SK-N-SH (cell line): ENCODE results near the gene CLEC2D. TPM values are rescaled to one million over a fixed set of nuclear protein-coding genes. Genes with fewer than 3 reads are reported as not detected.

Source experiments
- CTCF ChIA-PET: fragments of 300-600, 350-600 bp; formaldehyde crosslinking; extraction: SDS; loops from one replicate; lab custom pipeline; 2021; lab: Yijun Ruan, JAX
- POLR2A ChIA-PET: fragments of 350-600 bp; sonication (Branson Sonifier 250); formaldehyde crosslinking; extraction: SDS; loops from one replicate; lab custom pipeline; 2020; ENCODE audit warnings: antibody characterized with exemption, inconsistent platforms; lab: Yijun Ruan, JAX
- DNase-seq: peaks from one replicate; pipeline ENCODE4 v3.0.0; 2012
- H2AFZ ChIP-seq: fragments of 200-600 bp; sonication (generic); 2 replicates; pipeline ENCODE4 v1.8.1; 2016; ENCODE audit warnings: antibody characterized with exemption, mild to moderate bottlenecking, low read depth
- H3F3A ChIP-seq: fragments of 200-600 bp; sonication (generic); replicated peaks from 2 replicates; pipeline ENCODE3; 2016; ENCODE audit warnings: antibody characterized with exemption, mild to moderate bottlenecking; ENCODE audit not compliant: insufficient read depth
- H3K27ac ChIP-seq, 2 experiments: fragments of 200-500 bp in 1 of 2; fragments of 200-600 bp in 1 of 2; sonication (Bioruptor generic) in 1 of 2; sonication (generic), shearing (Covaris generic) in 1 of 2; 2 replicates each; pipeline versions ENCODE4 v1.5.1 to v1.6.1; 2014 to 2016; ENCODE audit warnings: low read depth in 2 of 2, inconsistent platforms in 1 of 2, low read length in 1 of 2, mild to moderate bottlenecking in 1 of 2, mixed read lengths in 1 of 2
- H3K27me3 ChIP-seq: fragments of 200-600 bp; sonication (generic), shearing (Covaris generic); 2 replicates; pipeline ENCODE4 v1.6.1; 2016; ENCODE audit warnings: mixed run types; ENCODE audit not compliant: insufficient read depth
- H3K36me3 ChIP-seq, 2 experiments: fragments of 200-500 bp in 1 of 2; fragments of 200-600 bp in 1 of 2; sonication (Bioruptor generic) in 1 of 2; sonication (generic) in 1 of 2; replicated peaks in 1 of 2; 2 replicates each; pipeline versions ENCODE3 to v1.5.1; 2014 to 2016; ENCODE audit warnings: low read length in 1 of 2, mild to moderate bottlenecking in 1 of 2; ENCODE audit not compliant: insufficient read depth in 2 of 2, control insufficient read depth in 1 of 2
- H3K4me1 ChIP-seq, 2 experiments: fragments of 200-500 bp in 1 of 2; fragments of 200-600 bp in 1 of 2; sonication (Bioruptor generic) in 1 of 2; sonication (generic), shearing (Covaris generic) in 1 of 2; 2 replicates each; pipeline versions ENCODE4 v1.5.1 to v1.6.1; 2014 to 2016; ENCODE audit warnings: low read depth in 1 of 2, low read length in 1 of 2, mixed run types in 1 of 2; ENCODE audit not compliant: insufficient read depth in 2 of 2, control insufficient read depth in 1 of 2
- H3K4me2 ChIP-seq: fragments of 200-600 bp; sonication (generic), shearing (Covaris generic); 2 replicates; pipeline ENCODE4 v1.6.1; 2017; ENCODE audit warnings: mixed run types
- H3K4me3 ChIP-seq, 2 experiments: fragments of 200-500 bp in 1 of 2; fragments of 200-600 bp in 1 of 2; sonication (Bioruptor generic) in 1 of 2; sonication (generic), shearing (Covaris generic) in 1 of 2; 2 replicates each; pipeline versions ENCODE4 v1.5.1 to v1.8.1; 2014 to 2016; ENCODE audit warnings: low read depth in 2 of 2, inconsistent platforms in 1 of 2, low read length in 1 of 2, mild to moderate bottlenecking in 1 of 2, mixed read lengths in 1 of 2, moderate library complexity in 1 of 2
- H3K79me2 ChIP-seq: fragments of 200-600 bp; sonication (generic); 2 replicates; pipeline ENCODE4 v1.8.1; 2017; ENCODE audit warnings: mild to moderate bottlenecking; ENCODE audit not compliant: insufficient read depth
- H3K9ac ChIP-seq: fragments of 200-600 bp; sonication (generic); 2 replicates; pipeline ENCODE4 v1.6.1; 2017; ENCODE audit warnings: mixed run types
- H3K9me2 ChIP-seq: fragments of 200-600 bp; sonication (generic); 2 replicates; pipeline ENCODE4 v1.6.1; 2017; ENCODE audit warnings: mixed run types
- H3K9me3 ChIP-seq: fragments of 200-600 bp; sonication (generic); 2 replicates; pipeline ENCODE4 v1.6.1; 2017; ENCODE audit warnings: mixed run types, mild to moderate bottlenecking, moderate library complexity
- H4K20me1 ChIP-seq: fragments of 200-600 bp; sonication (generic); 2 replicates; pipeline ENCODE4 v1.6.1; 2017; ENCODE audit warnings: mild to moderate bottlenecking, mixed run types; ENCODE audit not compliant: insufficient read depth
- FOXM1 ChIP-seq: IDR thresholded peaks from 2 replicates; pipeline ENCODE4 v1.4.0; 2012; ENCODE audit warnings: low read depth, mild to moderate bottlenecking
- GABPA ChIP-seq: IDR thresholded peaks from 2 replicates; pipeline ENCODE4 v1.4.0; 2012; ENCODE audit warnings: low read depth, mild to moderate bottlenecking
- JUND ChIP-seq: IDR thresholded peaks from 2 replicates; pipeline ENCODE4 v1.4.0; 2012
- MEF2A ChIP-seq: IDR thresholded peaks from 2 replicates; pipeline ENCODE4 v1.4.0; 2012; ENCODE audit warnings: low read depth, borderline replicate concordance
- NFIC ChIP-seq: IDR thresholded peaks from 2 replicates; pipeline ENCODE4 v1.4.0; 2012; ENCODE audit warnings: borderline replicate concordance
- RFX5 ChIP-seq: IDR thresholded peaks from 2 replicates; pipeline ENCODE4 v1.6.1; 2012; ENCODE audit warnings: mild to moderate bottlenecking, improper control_type of control experiment, low read length
- SMC3 ChIP-seq: IDR thresholded peaks from 2 replicates; pipeline ENCODE4 v1.6.1; 2012; ENCODE audit warnings: low read depth, low read length, improper control_type of control experiment
- TCF12 ChIP-seq: IDR thresholded peaks from 2 replicates; pipeline ENCODE4 v1.4.0; 2012
- YY1 ChIP-seq: IDR thresholded peaks from 2 replicates; pipeline ENCODE4 v1.4.0; 2012; ENCODE audit warnings: low read depth, mild to moderate bottlenecking
- polyA plus RNA-seq, 3 experiments: library from polyadenylated mRNA; depleted of rRNA; stranded (reverse); fragments of >200 nt; gene quantifications; 2 replicates each; pipeline ENCODE4 v1.2.3, GENCODE V29; 2012
- TF ChIP-seq, protein P1 (sequence below): fragments of 150-350 bp; IDR thresholded peaks from 2 replicates; pipeline ENCODE4 v1.6.1; 2017; ENCODE audit warnings: antibody characterized with exemption, low read length, low read depth, borderline replicate concordance
- TF ChIP-seq, protein P2 (sequence below): IDR thresholded peaks from 2 replicates; pipeline ENCODE4 v1.6.1; 2012; ENCODE audit warnings: mild to moderate bottlenecking, low read depth, low read length, moderate library complexity
- TF ChIP-seq, protein P3 (sequence below): fragments of 200-600 bp; sonication (generic); IDR thresholded peaks from 2 replicates; pipeline ENCODE4 v1.6.1; 2017; ENCODE audit warnings: antibody characterized with exemption, mild to moderate bottlenecking, moderate library complexity

CLEC2D gene
- polyA plus RNA-seq, 1 of the 3 experiments (the other 2 are of a cell fraction), result 0.81 TPM

DNA sequence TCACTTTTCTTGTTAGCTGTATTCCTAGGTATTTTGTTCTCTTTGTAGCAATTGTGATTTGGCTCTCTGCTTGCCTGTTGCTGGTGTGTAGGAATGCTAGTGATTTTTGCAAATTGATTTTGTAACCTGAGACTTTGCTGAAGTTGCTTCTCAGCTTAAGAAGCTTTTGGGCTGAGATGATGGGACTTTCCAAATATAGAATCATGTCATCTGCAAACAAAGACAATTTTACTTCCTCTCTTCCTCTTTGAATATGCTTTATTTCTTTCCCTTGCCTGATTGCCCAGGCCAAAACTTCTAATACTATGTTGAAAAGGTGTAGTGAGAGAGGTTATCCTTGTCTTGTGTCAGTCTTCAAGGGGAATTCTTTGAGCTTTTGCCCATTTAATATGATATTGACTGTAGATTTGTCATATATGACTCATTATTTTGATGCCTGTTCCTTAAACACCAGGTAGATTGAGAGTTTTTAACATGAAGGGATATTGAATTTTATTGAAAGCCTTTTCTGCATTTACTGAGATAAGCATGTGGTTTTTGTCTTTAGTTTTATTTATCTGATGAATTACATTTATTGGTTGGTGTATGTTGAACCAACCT lies 36.7 kb downstream of the CLEC2D start:
- TF ChIP-seq YY1 (no peak), NFIC (no peak), JUND (no peak), FOXM1 (no peak), GABPA (no peak), MEF2A (no peak), RFX5 (no peak), SMC3 (no peak)
- TF ChIP-seq, protein P1, sequence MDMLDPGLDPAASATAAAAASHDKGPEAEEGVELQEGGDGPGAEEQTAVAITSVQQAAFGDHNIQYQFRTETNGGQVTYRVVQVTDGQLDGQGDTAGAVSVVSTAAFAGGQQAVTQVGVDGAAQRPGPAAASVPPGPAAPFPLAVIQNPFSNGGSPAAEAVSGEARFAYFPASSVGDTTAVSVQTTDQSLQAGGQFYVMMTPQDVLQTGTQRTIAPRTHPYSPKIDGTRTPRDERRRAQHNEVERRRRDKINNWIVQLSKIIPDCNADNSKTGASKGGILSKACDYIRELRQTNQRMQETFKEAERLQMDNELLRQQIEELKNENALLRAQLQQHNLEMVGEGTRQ, result no peak
- TF ChIP-seq, protein P2, sequence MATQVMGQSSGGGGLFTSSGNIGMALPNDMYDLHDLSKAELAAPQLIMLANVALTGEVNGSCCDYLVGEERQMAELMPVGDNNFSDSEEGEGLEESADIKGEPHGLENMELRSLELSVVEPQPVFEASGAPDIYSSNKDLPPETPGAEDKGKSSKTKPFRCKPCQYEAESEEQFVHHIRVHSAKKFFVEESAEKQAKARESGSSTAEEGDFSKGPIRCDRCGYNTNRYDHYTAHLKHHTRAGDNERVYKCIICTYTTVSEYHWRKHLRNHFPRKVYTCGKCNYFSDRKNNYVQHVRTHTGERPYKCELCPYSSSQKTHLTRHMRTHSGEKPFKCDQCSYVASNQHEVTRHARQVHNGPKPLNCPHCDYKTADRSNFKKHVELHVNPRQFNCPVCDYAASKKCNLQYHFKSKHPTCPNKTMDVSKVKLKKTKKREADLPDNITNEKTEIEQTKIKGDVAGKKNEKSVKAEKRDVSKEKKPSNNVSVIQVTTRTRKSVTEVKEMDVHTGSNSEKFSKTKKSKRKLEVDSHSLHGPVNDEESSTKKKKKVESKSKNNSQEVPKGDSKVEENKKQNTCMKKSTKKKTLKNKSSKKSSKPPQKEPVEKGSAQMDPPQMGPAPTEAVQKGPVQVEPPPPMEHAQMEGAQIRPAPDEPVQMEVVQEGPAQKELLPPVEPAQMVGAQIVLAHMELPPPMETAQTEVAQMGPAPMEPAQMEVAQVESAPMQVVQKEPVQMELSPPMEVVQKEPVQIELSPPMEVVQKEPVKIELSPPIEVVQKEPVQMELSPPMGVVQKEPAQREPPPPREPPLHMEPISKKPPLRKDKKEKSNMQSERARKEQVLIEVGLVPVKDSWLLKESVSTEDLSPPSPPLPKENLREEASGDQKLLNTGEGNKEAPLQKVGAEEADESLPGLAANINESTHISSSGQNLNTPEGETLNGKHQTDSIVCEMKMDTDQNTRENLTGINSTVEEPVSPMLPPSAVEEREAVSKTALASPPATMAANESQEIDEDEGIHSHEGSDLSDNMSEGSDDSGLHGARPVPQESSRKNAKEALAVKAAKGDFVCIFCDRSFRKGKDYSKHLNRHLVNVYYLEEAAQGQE, result no peak
- ChIA-PET CTCF (interaction anchor here (1.2 to 3.8 kb wide), 3 partner anchors 72 to 376 kb away, joined by 3 to 32 read pairs (median 12); no protein-coding TSS in a partner anchor), POLR2A (no interaction called here)
- no peak overlapping the region for H3K27ac ChIP-seq
- no peak overlapping the region for H3K4me2 ChIP-seq
- H4K20me1 ChIP-seq, result no peaks in the 10 kb centered on the region
- H3K4me1 ChIP-seq, result no peaks in the 10 kb centered on the region
- H3F3A ChIP-seq, result no peaks in the 10 kb centered on the region
- no peaks in the 10 kb centered on the region for H3K9me3 ChIP-seq
- no peak overlapping the region for H3K4me3 ChIP-seq
- H3K36me3 ChIP-seq, result no peaks in the 10 kb centered on the region
- H3K9ac ChIP-seq, result no peak overlapping the region
- no peaks in the 10 kb centered on the region for H3K79me2 ChIP-seq
- no peaks in the 10 kb centered on the region; the same call in 1 of the 2 replicates for H3K27me3 ChIP-seq
- DNase-seq, result no peak
- no peak overlapping the region for H2AFZ ChIP-seq
- H3K9me2 ChIP-seq, result no peaks in the 10 kb centered on the region

- H3K4me3 ChIP-seq, result no peak overlapping the region
- no peaks in the 10 kb centered on the region for H3K4me1 ChIP-seq
- ChIA-PET CTCF (interaction anchor here (0.8 to 3.8 kb wide), 11 partner anchors 8 to 377 kb away, joined by 3 to 32 read pairs (median 6); no protein-coding TSS in a partner anchor), POLR2A (no interaction called here)
- H4K20me1 ChIP-seq, result no peaks in the 10 kb centered on the region
- H3F3A ChIP-seq, result no peaks in the 10 kb centered on the region
- H3K9ac ChIP-seq, result no peak overlapping the region
- no peaks in the 10 kb centered on the region for H3K36me3 ChIP-seq
- no peak for DNase-seq
- H3K9me3 ChIP-seq, result no peaks in the 10 kb centered on the region
- H3K27me3 ChIP-seq, result no peaks in the 10 kb centered on the region; the same call in 1 of the 2 replicates
- no peaks in the 10 kb centered on the region for H3K79me2 ChIP-seq
- H3K27ac ChIP-seq, result no peak overlapping the region
- no peak overlapping the region for H2AFZ ChIP-seq
- H3K4me2 ChIP-seq, result no peak overlapping the region
- TF ChIP-seq, protein P3, sequence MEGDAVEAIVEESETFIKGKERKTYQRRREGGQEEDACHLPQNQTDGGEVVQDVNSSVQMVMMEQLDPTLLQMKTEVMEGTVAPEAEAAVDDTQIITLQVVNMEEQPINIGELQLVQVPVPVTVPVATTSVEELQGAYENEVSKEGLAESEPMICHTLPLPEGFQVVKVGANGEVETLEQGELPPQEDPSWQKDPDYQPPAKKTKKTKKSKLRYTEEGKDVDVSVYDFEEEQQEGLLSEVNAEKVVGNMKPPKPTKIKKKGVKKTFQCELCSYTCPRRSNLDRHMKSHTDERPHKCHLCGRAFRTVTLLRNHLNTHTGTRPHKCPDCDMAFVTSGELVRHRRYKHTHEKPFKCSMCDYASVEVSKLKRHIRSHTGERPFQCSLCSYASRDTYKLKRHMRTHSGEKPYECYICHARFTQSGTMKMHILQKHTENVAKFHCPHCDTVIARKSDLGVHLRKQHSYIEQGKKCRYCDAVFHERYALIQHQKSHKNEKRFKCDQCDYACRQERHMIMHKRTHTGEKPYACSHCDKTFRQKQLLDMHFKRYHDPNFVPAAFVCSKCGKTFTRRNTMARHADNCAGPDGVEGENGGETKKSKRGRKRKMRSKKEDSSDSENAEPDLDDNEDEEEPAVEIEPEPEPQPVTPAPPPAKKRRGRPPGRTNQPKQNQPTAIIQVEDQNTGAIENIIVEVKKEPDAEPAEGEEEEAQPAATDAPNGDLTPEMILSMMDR, result no peak
- TF ChIP-seq TCF12, result no peak
- H3K9me2 ChIP-seq, result no peaks in the 10 kb centered on the region
These were observed 37.8 kb downstream of the CLEC2D start for GRCh38 chr12:9707356-9707755.
